Activated naive CD8-positive, alpha-beta T cell treated with anti-CD3 and anti-CD28 coated beads, Interleukin-2, amount 50 U/mL, for 16 hours (primary cell): Measurements from ENCODE around the gene SEH1L.
"Not testable (repeated sequence)": the region's sequence is repeated elsewhere in the genome, so short reads cannot be mapped to it uniquely, and the experiment has no call there.

Experiments used
- DNase-seq: peaks from one replicate; pipeline ENCODE4 v3.0.0-alpha.2; 2020; ENCODE audit warnings: low read depth, low spot score

The SEH1L gene

GRCh38 chr18:12943215-12943614, 4.6 kb upstream of the SEH1L start:
- DNase-seq, result no peak

GRCh38 chr18:12944709-12945108, 3.1 kb upstream of the SEH1L start:
- DNase-seq, result no peak

GRCh38 chr18:12946549-12947284, 1.1 kb upstream of the SEH1L start:
- DNase-seq, result no peak

GRCh38 chr18:12948050-12948804, 416 bp downstream of the SEH1L start:
- peak; percentile 97 for DNase-seq

- no peak for DNase-seq
These were observed 10.7 kb downstream of the SEH1L start for GRCh38 chr18:12958478-12958877.

- no peak for DNase-seq
These were observed 12.6 kb downstream of the SEH1L start for GRCh38 chr18:12960395-12960794.

GRCh38 chr18:12960853-12961397, 13.1 kb downstream of the SEH1L start:
- DNase-seq, result no peak

- DNase-seq, result no peak
These were observed 15.3 kb downstream of the SEH1L start for GRCh38 chr18:12963069-12963468.

- DNase-seq, result no peak
These were observed 20.3 kb downstream of the SEH1L start for GRCh38 chr18:12968115-12968514.

- no peak for DNase-seq
These were observed 20.8 kb downstream of the SEH1L start for GRCh38 chr18:12968619-12969018.

- no peak for DNase-seq
These were observed 25.9 kb downstream of the SEH1L start for GRCh38 chr18:12973562-12974213.

- no peak for DNase-seq
These were observed 27.7 kb downstream of the SEH1L start for GRCh38 chr18:12975488-12975887.

GRCh38 chr18:12976305-12976704, 28.5 kb downstream of the SEH1L start:
- no peak for DNase-seq

- not testable (repeated sequence) for DNase-seq
These were observed 32.3 kb downstream of the SEH1L start for GRCh38 chr18:12980065-12980464.

GRCh38 chr18:12989397-12990122, 41.7 kb downstream of the SEH1L start:
- no peak for DNase-seq

GRCh38 chr18:12990123-12990475, 42.3 kb downstream of the SEH1L start:
- DNase-seq, result no peak

GRCh38 chr18:12990641-12990966, 42.8 kb downstream of the SEH1L start:
- DNase-seq, result no peak

- peak; percentile 96 for DNase-seq
These were observed 43.4 kb downstream of the SEH1L start, which contains the start of gene CEP192 for GRCh38 chr18:12990967-12991820. Gene CEP192 (plus strand): TSS chr18:12991362. CDS start chr18:12999425, 8,063 bp downstream.

GRCh38 chr18:12991821-12992179, 44.0 kb downstream of the SEH1L start:
- no peak for DNase-seq

- DNase-seq, result no peak
These were observed 45.6 kb downstream of the SEH1L start for GRCh38 chr18:12993439-12993838.

GRCh38 chr18:12995424-12995823, 47.6 kb downstream of the SEH1L start:
- no peak for DNase-seq
